ENCODE measurements around the gene BCAT1.

BCAT1 gene

GRCh38 chr12:24920141-24920540 is 28.8 kb downstream of the BCAT1 start:
- H3K27me3 Mint-ChIP-seq (ENCODE audit: low read depth): no peaks in the 10 kb centered on the region
- H3K27ac Mint-ChIP-seq: no peak overlapping the region
- no peaks in the 10 kb centered on the region for H3K9me3 Mint-ChIP-seq
- peaks cover 21% of the 10 kb centered on the region for H3K36me3 Mint-ChIP-seq (ENCODE audit: low read depth)
- TF ChIP-seq CTCF (IDR thresholded peaks at IDR 0.05; ENCODE audit: unreplicated experiment in 3 of 3): no peak
- H3K4me1 Mint-ChIP-seq: peaks cover 32% of the 10 kb centered on the region
- no peak overlapping the region for H3K4me3 Mint-ChIP-seq

GRCh38 chr12:24919346-24920001 is 29.4 kb downstream of the BCAT1 start:
- no peaks in the 10 kb centered on the region for H3K9me3 Mint-ChIP-seq
- H3K4me3 Mint-ChIP-seq: no peak overlapping the region
- no peak overlapping the region for H3K27ac Mint-ChIP-seq

GRCh38 chr12:24918596-24918995 is 30.3 kb downstream of the BCAT1 start:
- Mint-ChIP-seq H3K9me3 (no peaks in the 10 kb centered on the region), H3K4me1 (peaks cover 23% of the 10 kb centered on the region), H3K4me3 (no peak overlapping the region), H3K27me3 (ENCODE audit: low read depth) (no peaks in the 10 kb centered on the region), H3K27ac (no peak overlapping the region), H3K36me3 (ENCODE audit: low read depth) (peaks cover 13% of the 10 kb centered on the region)
- no peak for TF ChIP-seq CTCF (IDR thresholded peaks at IDR 0.05; ENCODE audit: unreplicated experiment in 3 of 3)

More at GRCh38 chr12:24919346-24920001, 29.4 kb downstream of the BCAT1 start:
- Mint-ChIP-seq H3K4me1 (peaks cover 25% of the 10 kb centered on the region), H3K36me3 (ENCODE audit: low read depth) (peaks cover 14% of the 10 kb centered on the region), H3K27me3 (ENCODE audit: low read depth) (no peaks in the 10 kb centered on the region)
- TF ChIP-seq CTCF (IDR thresholded peaks at IDR 0.05; ENCODE audit: unreplicated experiment in 3 of 3): no peak

GRCh38 chr12:24915501-24915900 is 33.4 kb downstream of the BCAT1 start:
- TF ChIP-seq CTCF (IDR thresholded peaks at IDR 0.05; ENCODE audit: unreplicated experiment in 3 of 3): no peak
- Mint-ChIP-seq H3K4me3 (no peak overlapping the region), H3K4me1 (peaks cover 9% of the 10 kb centered on the region), H3K9me3 (no peaks in the 10 kb centered on the region), H3K36me3 (ENCODE audit: low read depth) (peaks cover 8% of the 10 kb centered on the region), H3K27ac (no peak overlapping the region), H3K27me3 (ENCODE audit: low read depth) (no peaks in the 10 kb centered on the region)

GRCh38 chr12:24913953-24914352 is 34.9 kb downstream of the BCAT1 start:
- Mint-ChIP-seq H3K4me1 (peaks cover 5% of the 10 kb centered on the region), H3K36me3 (ENCODE audit: low read depth) (peaks cover 12% of the 10 kb centered on the region), H3K27me3 (ENCODE audit: low read depth) (no peaks in the 10 kb centered on the region), H3K27ac (no peak overlapping the region), H3K9me3 (no peaks in the 10 kb centered on the region), H3K4me3 (no peak overlapping the region)
- TF ChIP-seq CTCF (IDR thresholded peaks at IDR 0.05; ENCODE audit: unreplicated experiment in 3 of 3): no peak

- no peaks in the 10 kb centered on the region for H3K9me3 Mint-ChIP-seq
- H3K36me3 Mint-ChIP-seq (ENCODE audit: low read depth): peaks cover 12% of the 10 kb centered on the region
- H3K4me1 Mint-ChIP-seq: peaks cover 5% of the 10 kb centered on the region
- no peak for TF ChIP-seq CTCF (IDR thresholded peaks at IDR 0.05; ENCODE audit: unreplicated experiment in 3 of 3)
- no peak overlapping the region for H3K27ac Mint-ChIP-seq
- H3K27me3 Mint-ChIP-seq (ENCODE audit: low read depth): no peaks in the 10 kb centered on the region
- no peak overlapping the region for H3K4me3 Mint-ChIP-seq
Observed at GRCh38 chr12:24913130-24913529, 35.8 kb downstream of the BCAT1 start.
